HepG2 (cell line): ENCODE results near the gene ZNF181. TPM values are rescaled to one million over a fixed set of nuclear protein-coding genes. Genes with fewer than 3 reads are reported as not detected.

Experiments used
- ATAC-seq: fragments of 200-7000 bp; cut with Tn5 transposase; 3 replicates; pipeline ENCODE4 v1.9.1; 2020; ENCODE audit warnings: mild to moderate bottlenecking, moderate library complexity
- BruUV-seq: library from RNA; stranded (reverse); fragments of 400-500 nt; replicated peaks from 2 replicates; lab custom pipeline; 2021; lab: Mats Ljungman, UMichigan
- CTCF ChIA-PET: fragments of 300-600 bp; formaldehyde crosslinking; extraction: SDS; loops from one replicate; lab custom pipeline; 2021; ENCODE audit warnings: low total read pairs, inconsistent platforms, low intra/inter-chr PET ratio; lab: Yijun Ruan, JAX
- POLR2A ChIA-PET: fragments of 350-600 bp; sonication (Branson Sonifier 250); formaldehyde crosslinking; loops from one replicate; lab custom pipeline; 2020; ENCODE audit warnings: antibody characterized with exemption, inconsistent platforms; lab: Yijun Ruan, JAX
- DNase-seq: peaks from one replicate; pipeline ENCODE4 v3.0.0-alpha.2; 2015; ENCODE audit warnings: low spot score
- FAIRE-seq: peaks from 3 replicates; lab custom pipeline; 2011; peaks lifted over from hg19 to GRCh38; lab: Jason Lieb, UNC
- H2AFZ ChIP-seq: one replicate; pipeline ENCODE4 v1.6.1; 2011; ENCODE audit warnings: low read length, inconsistent platforms
- H3K27ac ChIP-seq: fragments of 300-600 bp; 3 replicates; pipeline ENCODE4 v1.8.0; 2011; ENCODE audit warnings: mixed run types, mild to moderate bottlenecking, mixed read lengths, low read length, inconsistent platforms; ENCODE audit not compliant: insufficient read depth; ENCODE audit errors: extremely low read length
- H3K27me3 ChIP-seq, 2 experiments: fragments of 200-600 bp in 1 of 2; 2 replicates in 1 of 2; 3 replicates in 1 of 2; pipeline versions ENCODE4 v1.6.0 to v1.8.0; 2011; ENCODE audit warnings: low read length in 2 of 2, mild to moderate bottlenecking in 2 of 2, moderate library complexity in 2 of 2, inconsistent platforms in 1 of 2; ENCODE audit not compliant: insufficient read depth in 2 of 2, control insufficient read depth in 1 of 2
- H3K36me3 ChIP-seq, 2 experiments: fragments of 200-600 bp in 1 of 2; replicated peaks in 1 of 2; 2 replicates in 1 of 2; 3 replicates in 1 of 2; pipeline versions ENCODE4 v1.5.1 to v1.8.0; 2011; ENCODE audit warnings: low read length in 2 of 2, inconsistent platforms in 1 of 2; ENCODE audit not compliant: insufficient read depth in 2 of 2, control insufficient read depth in 1 of 2
- H3K4me1 ChIP-seq: 2 replicates; pipeline ENCODE4 v1.5.1; 2012; ENCODE audit warnings: low read length, inconsistent platforms; ENCODE audit not compliant: insufficient read depth
- H3K4me2 ChIP-seq: 2 replicates; pipeline ENCODE4 v1.6.0; 2011; ENCODE audit warnings: low read depth, low read length, inconsistent platforms
- H3K4me3 ChIP-seq, 3 experiments: fragments of 200-600 bp in 1 of 3; sonication (generic), shearing (Covaris generic) in 1 of 3; replicated peaks in 1 of 3; 2 replicates each; pipeline ENCODE4 v1.5.1; 2011 to 2016; ENCODE audit warnings: low read length in 3 of 3, inconsistent platforms in 2 of 3, low read depth in 2 of 3, mild to moderate bottlenecking in 2 of 3, control low read depth in 1 of 3, mixed read lengths in 1 of 3; ENCODE audit not compliant: insufficient read depth in 1 of 3
- H3K79me2 ChIP-seq: one replicate; pipeline ENCODE4 v1.6.1; 2011; ENCODE audit warnings: low read length, inconsistent platforms; ENCODE audit not compliant: insufficient read depth
- H3K9ac ChIP-seq: 2 replicates; pipeline ENCODE4 v1.6.0; 2011; ENCODE audit warnings: mild to moderate bottlenecking, low read depth, low read length, inconsistent platforms; ENCODE audit not compliant: insufficient read depth
- H3K9me3 ChIP-seq: 2 replicates; pipeline ENCODE4 v1.5.1; 2012; ENCODE audit warnings: mild to moderate bottlenecking, low read length
- H4K20me1 ChIP-seq: 2 replicates; pipeline ENCODE4 v1.6.0; 2011; ENCODE audit warnings: inconsistent platforms, mild to moderate bottlenecking, low read length, moderate library complexity; ENCODE audit not compliant: insufficient read depth
- ATF3 ChIP-seq: sonication (generic); formaldehyde crosslinking; IDR thresholded peaks from 2 replicates; pipeline ENCODE4 v1.4.0; 2020; ENCODE audit warnings: missing genetic modification reagents
- ERF ChIP-seq: IDR thresholded peaks from 2 replicates; pipeline ENCODE4 v1.6.1; 2018; ENCODE audit warnings: missing biosample characterization, missing genetic modification reagents
- JUN ChIP-seq: sonication (generic); formaldehyde crosslinking; IDR thresholded peaks from 2 replicates; pipeline ENCODE4 v1.4.0; 2020; ENCODE audit warnings: mild to moderate bottlenecking, missing genetic modification reagents
- LCORL ChIP-seq, 2 experiments: fragments of 450-650 bp in 1 of 2; sonication (generic) in 1 of 2; formaldehyde crosslinking in 1 of 2; IDR thresholded peaks; 2 replicates each; pipeline versions ENCODE4 v1.5.0 to v1.6.1; 2017 to 2020; ENCODE audit warnings: antibody characterized with exemption in 1 of 2, missing genetic modification reagents in 1 of 2
- SPEN ChIP-seq: sonication (generic); formaldehyde crosslinking; IDR thresholded peaks from 2 replicates; pipeline ENCODE4 v1.5.1; 2020; ENCODE audit warnings: low read depth, mild to moderate bottlenecking, missing genetic modification reagents
- ZNF124 ChIP-seq: sonication (generic); formaldehyde crosslinking; IDR thresholded peaks from 2 replicates; pipeline ENCODE4 v1.4.0; 2020; ENCODE audit warnings: missing genetic modification reagents
- ZNF253 ChIP-seq: sonication (generic); formaldehyde crosslinking; IDR thresholded peaks from 2 replicates; pipeline ENCODE4 v1.8.0; 2022; ENCODE audit warnings: mild to moderate bottlenecking, missing genetic modification reagents, borderline replicate concordance
- ZNF816 ChIP-seq: sonication (generic); formaldehyde crosslinking; IDR thresholded peaks from 2 replicates; pipeline ENCODE4 v1.8.0; 2022; ENCODE audit warnings: missing genetic modification reagents, mild to moderate bottlenecking, borderline replicate concordance
- ZSCAN29 ChIP-seq: sonication (generic); formaldehyde crosslinking; conservative IDR thresholded peaks from 2 replicates; pipeline ENCODE4 v1.4.0; 2020; ENCODE audit warnings: mild to moderate bottlenecking, missing genetic modification reagents
- WGBS: methylation state at CpG from one replicate; pipeline ENCODE4 v1.1.6; 2017; ENCODE audit warnings: low lambda C conversion rate; 5-methylcytosine and 5-hydroxymethylcytosine counted together
- in situ Hi-C: cut with HindIII; loops from 2 replicates; pipeline ENCODE4 v1.10.0; 2017; ENCODE audit warnings: low pct_unique_long_range_greater_than_20kb; ENCODE audit not compliant: extremely low pct_ligation_motif_present
- intact Hi-C: fragments of 100-400 bp; cut with micrococcal nuclease; formaldehyde crosslinking; loops from one replicate; pipeline ENCODE4 v1.10.0; 2022; ENCODE audit not compliant: unreplicated experiment
- polyA plus RNA-seq, 8 experiments: library from polyadenylated mRNA; depleted of rRNA in 3 of 8; stranded (reverse) in 7 of 8; unstranded in 1 of 8; fragments of >200 nt; fragmentation: Illumina TruSeq in 4 of 8; extraction: Trizol in 4 of 8; gene quantifications; 2 replicates each; pipeline versions ENCODE4 v1.2.1 to v1.2.3, GENCODE V29; 2011 to 2016; ENCODE audit warnings: low read depth in 4 of 8, missing spikeins in 1 of 8, mixed read lengths in 1 of 8; ENCODE audit not compliant: insufficient read depth in 1 of 8
- total RNA-seq, 5 experiments: library from RNA; depleted of rRNA; stranded (reverse); fragments of >200 nt; fragmentation: Illumina TruSeq; extraction: Trizol; gene quantifications; 2 replicates each; pipeline ENCODE4 v1.2.3, GENCODE V29; 2016; ENCODE audit warnings: low read depth in 1 of 5
- TF ChIP-seq, protein P1 (sequence below): sonication (generic); formaldehyde crosslinking; IDR thresholded peaks from 2 replicates; pipeline ENCODE4 v1.8.0; 2022; ENCODE audit warnings: missing genetic modification reagents, mild to moderate bottlenecking, inconsistent platforms, borderline replicate concordance

ZNF181 gene
- total and polyA plus RNA-seq, 2 of the 13 experiments (the other 11 are each of a cell fraction or from before 2014, with no cell fraction given): 10.6 to 15.5 TPM

DNA sequence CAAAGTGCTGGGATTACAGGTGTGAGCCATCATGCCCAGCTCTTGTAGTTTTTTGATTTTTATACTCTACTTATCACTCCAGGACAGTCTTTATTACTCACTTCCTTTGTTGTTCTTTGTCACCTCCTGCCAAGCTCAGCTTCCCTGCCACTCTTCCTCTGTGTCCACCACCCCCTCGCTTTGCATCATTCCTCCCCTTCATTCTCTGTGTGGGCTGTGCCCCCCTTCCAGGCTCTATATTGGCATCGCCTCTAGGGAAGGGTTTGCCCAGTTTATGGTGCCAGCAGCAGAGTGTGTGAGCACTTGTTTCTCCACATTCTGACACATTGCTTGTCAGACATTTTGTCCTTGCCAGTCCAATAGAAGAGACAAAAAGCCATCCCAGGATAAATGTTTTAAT, 41.5 kb upstream of the ZNF181 start:
- H2AFZ ChIP-seq: no peak overlapping the region
- BruUV-seq: no TSS peak
- FAIRE-seq (no peak), ATAC-seq (no peak), DNase-seq (no peak)
- no peak overlapping the region for H3K27ac ChIP-seq
- no peak overlapping the region for H3K9ac ChIP-seq
- H3K36me3 ChIP-seq: no peaks in the 10 kb centered on the region
- H3K27me3 ChIP-seq: no peaks in the 10 kb centered on the region; a peak in 1 of 5 replicates
- intact Hi-C loops: no loop called here
- CTCF ChIA-PET: no interaction called here
- no peaks in the 10 kb centered on the region for H4K20me1 ChIP-seq
- no peaks in the 10 kb centered on the region for H3K4me1 ChIP-seq
- H3K9me3 ChIP-seq: no peaks in the 10 kb centered on the region
- POLR2A ChIA-PET: no interaction called here
- no peaks in the 10 kb centered on the region for H3K79me2 ChIP-seq
- TF ChIP-seq ATF3 (CRISPR knock-in tag) (no peak), JUN (CRISPR knock-in tag) (no peak), ZSCAN29 (CRISPR knock-in tag) (no peak), ZNF124 (CRISPR knock-in tag) (no peak), ERF (CRISPR knock-in tag) (no peak)
- TF ChIP-seq, protein P1, sequence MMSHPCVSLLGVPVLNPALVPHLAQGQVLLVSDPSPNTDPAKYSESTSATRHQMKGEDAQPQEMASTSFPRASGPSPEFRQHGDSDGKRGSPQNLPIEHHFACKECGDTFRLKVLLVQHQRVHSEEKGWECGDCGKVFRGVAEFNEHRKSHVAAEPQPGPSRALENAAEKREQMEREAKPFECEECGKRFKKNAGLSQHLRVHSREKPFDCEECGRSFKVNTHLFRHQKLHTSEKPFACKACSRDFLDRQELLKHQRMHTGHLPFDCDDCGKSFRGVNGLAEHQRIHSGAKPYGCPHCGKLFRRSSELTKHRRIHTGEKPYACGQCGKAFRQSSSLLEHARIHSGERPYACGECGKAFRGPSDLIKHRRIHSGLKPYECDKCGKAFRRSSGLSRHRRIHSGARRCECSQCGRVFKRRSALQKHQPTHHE (CRISPR knock-in tag): no peak
- H3K4me3 ChIP-seq: no peak overlapping the region
- in situ Hi-C loops: no loop called here
- WGBS: 2% methylated on average over 2 of the region's 2 CpGs
- no peak overlapping the region for H3K4me2 ChIP-seq

- TF ChIP-seq ZNF816 (CRISPR knock-in tag): no peak
- TF ChIP-seq LCORL (IDR thresholded peaks at IDR 0.05): no peak
- TF ChIP-seq LCORL (CRISPR knock-in tag; IDR thresholded peaks at IDR 0.05): no peak
- TF ChIP-seq SPEN (CRISPR knock-in tag): no peak
- TF ChIP-seq ZNF253 (CRISPR knock-in tag): no peak
- ATAC-seq: no peak
- DNase-seq: no peak
- Histone ChIP-seq H3K4me2 (no peak overlapping the region), H3K36me3 (no peaks in the 10 kb centered on the region), H3K4me1 (no peaks in the 10 kb centered on the region), H3K27ac (no peak overlapping the region), H3K79me2 (no peaks in the 10 kb centered on the region), H4K20me1 (no peaks in the 10 kb centered on the region), H2AFZ (no peak overlapping the region), H3K9ac (no peak overlapping the region), H3K4me3 (no peak overlapping the region), H3K9me3 (peaks cover 7% of the 10 kb centered on the region), H3K27me3 (peaks cover 0 to 5% of the 10 kb centered on the region in 2 experiments; a peak in 1 of 5 replicates)
- BruUV-seq: no TSS peak
- intact Hi-C loops (no loop called here), in situ Hi-C loops (no loop called here)
- no peak for FAIRE-seq
- ChIA-PET CTCF (no interaction called here), POLR2A (no interaction called here)
- WGBS: 0% methylated on average over 1 of the region's 2 CpGs
These were observed 26.4 kb upstream of the ZNF181 start for GRCh38 chr19:34707661-34708060.
